ENCODE measurements around the gene TACC2.

Gene TACC2

DNA sequence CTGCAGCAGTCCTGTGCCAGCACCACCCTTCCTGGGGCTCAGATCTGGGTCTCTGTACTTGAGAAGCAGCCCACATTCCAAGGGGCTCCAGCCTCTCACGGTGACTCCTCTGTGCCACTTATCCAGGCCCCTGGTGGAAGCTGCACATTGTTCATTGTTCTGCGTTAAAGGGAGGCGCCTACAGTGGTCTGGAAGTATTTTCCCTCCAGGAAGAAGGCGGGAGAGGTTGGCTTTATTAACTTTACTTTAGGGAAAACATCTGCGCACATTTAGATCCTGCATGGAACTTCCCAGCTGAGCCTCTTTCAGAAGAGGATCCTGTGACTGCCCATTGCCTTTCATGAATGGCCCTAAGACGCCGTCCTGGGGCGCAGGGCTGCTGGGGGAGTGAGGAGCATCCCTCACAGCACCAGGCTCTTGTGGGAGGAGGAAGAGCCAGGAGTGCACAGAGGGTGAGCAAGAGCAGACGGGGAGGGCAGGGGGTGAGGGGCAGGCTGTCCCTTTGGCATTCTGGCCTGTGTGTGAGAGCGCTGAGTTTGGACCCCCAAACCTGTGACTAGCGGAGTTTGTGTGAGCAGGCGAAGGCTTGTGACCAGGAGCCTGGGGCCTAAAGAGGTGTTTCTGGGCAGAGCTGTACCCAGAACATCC is 183.5 kb downstream of the TACC2 start:
- no peak for DNase-seq

GRCh38 chr10:122173337-122173736 is 184.4 kb downstream of the TACC2 start:
- DNase-seq: no peak

DNA sequence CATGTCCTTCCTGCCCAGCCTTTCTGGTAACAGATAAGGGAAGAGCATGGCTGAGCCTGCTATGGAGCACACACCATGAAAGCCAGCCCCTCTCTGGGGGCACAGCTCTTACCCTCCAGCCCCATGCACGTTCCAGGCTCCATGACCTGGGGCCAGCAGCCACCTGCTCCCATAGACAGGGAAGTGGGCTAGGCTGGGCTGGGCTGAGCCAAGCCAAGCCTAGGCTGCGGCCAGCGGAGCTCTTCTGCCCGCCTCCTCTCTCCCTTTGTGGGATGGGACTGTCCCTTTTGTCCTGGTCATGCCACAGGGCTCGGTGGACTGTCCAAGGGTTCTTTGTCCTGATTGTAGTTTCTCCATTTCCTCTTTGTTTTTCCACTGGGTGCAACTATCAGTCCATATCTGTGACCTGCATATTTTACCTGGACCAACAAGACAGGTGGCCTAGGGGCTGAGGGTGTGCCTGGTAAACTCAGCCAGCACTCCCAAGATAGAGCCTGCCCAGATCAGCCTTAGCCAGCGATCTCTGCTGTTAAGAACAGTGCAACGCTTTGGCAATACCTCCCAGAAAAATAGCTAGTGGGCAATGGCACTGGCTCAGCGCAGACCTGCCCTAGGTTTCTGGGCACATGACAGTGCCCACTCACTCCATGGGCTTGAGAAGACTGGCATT is 184.9 kb downstream of the TACC2 start:
- DNase-seq: no peak

DNA sequence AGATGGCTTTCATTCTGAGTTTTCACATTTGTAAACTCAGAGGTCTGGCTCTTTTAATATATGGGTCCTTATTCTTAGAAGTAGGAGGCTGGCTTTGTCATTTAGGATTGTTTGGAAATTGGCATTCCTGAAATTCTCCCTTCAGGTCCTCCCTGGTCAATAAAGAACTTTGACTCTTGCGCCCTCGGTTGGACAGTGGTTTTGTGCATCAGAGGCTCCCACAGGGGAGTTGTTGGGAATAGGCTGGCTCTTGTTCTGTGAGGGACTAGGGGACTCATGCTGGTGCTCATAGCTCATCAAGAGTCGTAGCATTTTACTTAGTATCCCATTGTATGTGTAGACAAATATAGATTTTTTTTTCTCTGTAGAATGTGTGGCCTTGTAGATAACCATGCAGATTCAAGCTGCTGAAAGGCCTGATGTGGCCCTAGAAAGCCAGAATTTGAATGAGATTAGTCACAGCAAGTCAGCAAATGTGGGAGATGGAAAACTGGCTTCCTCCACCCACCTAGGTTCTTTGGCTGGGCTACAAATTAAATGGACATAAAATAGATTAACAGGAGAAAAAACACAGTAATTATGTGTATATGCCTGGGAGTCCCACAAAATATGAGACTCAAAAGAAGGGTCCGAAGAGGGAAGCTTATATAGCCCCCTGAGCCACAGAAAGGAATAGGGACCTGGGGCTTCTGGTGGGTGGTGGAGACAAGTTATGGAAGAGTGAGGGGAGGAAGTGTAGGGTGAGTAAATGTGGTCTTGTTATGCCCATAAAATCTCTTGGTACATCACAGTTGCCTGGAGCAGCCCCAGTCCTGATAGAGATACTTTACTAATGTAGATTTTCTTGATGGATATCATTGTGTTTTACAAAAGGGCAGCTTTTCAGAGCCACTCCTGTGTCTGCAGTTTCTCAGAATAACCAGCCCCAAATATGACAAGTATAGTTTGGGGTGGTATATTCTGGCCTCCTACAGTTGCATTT is 187.6 kb downstream of the TACC2 start:
- no peak for DNase-seq

- DNase-seq: no peak
Measured at GRCh38 chr10:122178655-122179054, 189.7 kb downstream of the TACC2 start.

- DNase-seq: no peak
Measured at GRCh38 chr10:122181041-122181732, 192.2 kb downstream of the TACC2 start.

- DNase-seq: no peak
Measured at GRCh38 chr10:122181876-122182275, 192.9 kb downstream of the TACC2 start.

DNA sequence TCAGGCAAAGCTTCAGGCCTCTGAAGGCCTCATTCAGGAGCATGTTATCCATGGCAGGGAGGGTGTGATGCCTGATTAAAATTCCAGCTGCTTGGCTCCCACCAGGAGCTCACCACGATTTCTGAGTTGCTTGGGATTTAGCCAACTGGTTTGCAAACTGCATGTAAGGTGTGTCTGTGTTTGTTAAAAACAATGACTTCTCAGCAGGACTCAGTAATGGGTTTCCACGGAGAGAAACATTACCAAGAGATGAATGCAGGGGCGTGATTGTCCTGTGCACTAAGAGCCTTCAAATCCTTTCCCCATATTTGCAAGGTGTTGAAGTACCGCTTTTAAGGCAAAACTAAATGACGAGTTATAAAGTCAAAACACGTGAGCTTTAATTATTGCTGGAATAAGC is 193.3 kb downstream of the TACC2 start:
- DNase-seq: no peak

DNA sequence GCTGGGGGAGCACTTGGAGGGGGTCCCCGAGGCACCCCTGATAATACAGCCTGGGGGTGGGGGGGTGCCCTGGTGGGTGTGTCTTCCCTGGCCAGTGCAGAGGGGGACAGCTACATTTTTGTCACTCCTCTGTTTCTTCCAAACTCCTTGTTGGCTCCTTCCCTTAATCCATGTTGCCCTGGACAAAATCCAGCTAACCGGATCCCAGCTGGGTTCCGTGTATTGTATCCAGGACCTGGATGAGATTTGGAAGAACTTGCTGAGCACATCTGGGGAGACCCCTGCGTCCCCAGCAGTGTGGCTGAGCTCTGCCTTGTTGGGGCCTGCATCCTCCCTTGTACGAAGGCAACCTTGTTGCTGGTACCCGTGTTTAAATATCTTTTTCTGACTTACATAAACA is 195.3 kb downstream of the TACC2 start:
- DNase-seq: no peak

- no peak for DNase-seq
Measured at GRCh38 chr10:122185643-122186042, 196.7 kb downstream of the TACC2 start.

DNA sequence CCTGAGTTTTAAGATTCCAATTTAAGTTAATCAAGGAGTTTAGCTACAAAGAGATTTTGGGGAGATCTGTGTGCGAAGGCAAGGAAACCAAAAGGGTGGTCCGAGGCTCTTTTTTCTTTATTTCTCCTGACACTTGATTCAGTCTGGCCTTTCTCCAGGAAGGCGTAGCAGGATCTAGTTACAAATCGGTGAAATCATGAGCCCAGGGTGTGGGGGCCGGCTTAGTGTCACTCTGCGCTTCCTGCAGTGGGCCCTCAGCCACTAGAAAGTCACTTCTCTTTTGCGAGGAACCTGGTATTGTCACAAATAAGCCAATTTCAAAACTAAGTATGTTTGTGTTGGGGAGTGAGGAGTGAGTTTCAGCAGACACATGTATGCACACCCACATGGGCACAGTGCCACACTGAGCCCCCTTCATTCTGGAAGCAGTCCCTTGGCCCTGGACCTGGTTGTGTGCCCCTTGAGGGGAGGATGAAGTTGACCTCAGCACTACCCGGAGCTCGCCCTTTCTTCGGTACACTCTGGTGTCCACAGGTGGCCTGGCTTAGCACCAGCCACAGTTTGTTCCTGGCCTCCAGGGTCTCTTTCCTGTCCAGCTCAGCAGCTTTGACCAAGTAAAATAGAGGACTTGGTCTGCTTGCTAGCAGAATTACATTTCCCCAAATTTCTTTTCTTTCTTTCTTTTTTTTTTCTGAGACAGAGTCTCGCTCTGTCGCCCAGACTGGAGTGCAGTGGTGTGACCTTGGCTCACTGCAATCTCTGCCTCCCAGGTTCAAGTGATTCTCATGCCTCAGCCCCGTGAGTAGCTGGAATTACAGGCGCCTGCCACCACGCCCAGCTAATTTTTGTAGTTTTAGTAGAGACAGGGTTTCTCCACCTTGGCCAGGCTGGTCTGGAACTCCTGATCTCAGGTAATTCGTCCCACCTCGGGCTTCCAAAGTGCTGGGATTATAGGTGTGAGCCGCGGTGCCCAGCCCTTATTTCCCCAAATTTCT is 198.2 kb downstream of the TACC2 start:
- DNase-seq: no peak

- DNase-seq: no peak
Measured at GRCh38 chr10:122188706-122189105, 199.7 kb downstream of the TACC2 start.

DNA sequence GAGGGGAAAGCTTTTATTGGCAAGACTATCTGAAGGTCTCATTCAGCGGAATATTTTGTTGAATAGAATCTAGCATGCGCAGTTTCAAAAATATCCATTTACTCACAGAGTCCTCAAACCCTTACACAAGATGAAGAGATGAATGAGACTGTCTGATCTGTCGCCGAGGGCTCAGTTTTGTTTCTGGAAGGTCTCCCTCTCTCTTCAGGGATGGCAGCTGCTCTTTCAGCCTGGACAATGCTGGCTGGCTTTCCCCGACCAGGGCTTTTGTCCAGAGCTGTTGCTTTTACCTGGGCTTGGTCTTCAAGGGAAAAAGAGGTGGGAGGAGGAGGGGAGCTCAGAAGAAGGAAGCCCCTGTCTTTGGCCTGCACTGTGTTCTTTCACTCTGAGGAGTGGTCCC is 200.2 kb downstream of the TACC2 start:
- no peak for DNase-seq

DNA sequence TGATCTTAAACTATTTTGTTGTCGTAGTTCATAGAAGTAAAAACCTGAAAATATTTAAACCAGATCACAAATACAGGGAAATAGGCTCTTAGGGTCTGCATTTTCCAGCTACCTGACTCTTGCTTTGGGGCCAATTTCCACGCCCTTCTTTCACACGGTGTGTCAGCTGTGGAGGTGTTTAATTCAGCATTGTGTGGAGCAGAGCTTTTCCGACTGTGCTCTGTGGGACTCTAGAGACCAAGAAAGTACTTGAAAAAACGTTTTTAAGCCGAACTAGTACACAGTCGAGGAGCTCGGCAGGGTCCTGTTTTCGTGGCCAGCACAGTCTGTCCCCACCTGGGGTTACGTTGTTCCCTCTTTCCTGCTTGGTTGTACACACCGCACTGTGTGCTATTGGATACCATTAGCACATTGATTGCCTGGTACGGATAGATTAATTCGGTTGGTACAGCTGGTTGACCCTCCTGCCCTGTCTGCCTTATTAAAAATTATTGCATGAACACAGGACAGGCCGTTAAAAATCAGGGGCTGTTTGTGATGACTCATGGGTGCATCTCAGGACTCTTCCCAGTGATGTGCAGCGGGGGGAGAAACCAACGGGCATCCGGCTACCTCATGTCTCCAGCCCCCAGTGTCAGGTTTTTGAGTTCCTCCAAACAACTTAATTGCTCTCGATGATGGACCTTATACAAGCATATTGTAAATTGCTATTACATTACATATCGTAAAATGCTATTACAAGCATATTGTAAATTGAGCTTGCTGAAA is 201.4 kb downstream of the TACC2 start:
- DNase-seq: no peak

DNA sequence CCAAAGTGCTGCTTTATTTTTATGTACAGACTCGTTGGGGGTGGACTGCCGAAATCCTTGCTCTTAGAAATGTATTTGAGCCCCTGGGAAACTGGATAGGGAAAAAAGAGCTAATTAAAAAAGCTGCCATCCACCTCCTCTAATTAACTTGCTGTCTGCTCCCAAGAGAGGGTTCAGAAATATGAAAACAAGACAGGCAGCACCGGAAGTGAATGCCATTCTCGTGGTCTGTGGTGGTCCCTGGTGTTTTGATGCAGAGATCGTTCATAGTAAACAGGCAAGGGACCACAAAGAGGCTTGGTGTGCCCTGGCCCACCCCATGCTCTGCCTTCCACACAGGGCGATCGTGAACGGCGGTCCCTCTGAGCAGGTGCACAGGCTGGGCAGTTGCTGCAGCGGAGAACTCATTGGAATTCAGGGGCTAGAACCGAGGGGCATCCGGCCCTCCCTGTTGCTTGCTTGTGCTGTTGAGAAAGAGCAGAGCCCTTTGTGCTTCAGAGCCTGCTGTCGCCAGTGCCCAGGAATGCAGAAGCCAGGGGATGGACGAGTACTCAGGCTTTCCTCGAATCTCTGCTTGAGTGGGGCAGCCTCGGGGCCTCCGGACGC is 203.1 kb downstream of the TACC2 start:
- DNase-seq: no peak

DNA sequence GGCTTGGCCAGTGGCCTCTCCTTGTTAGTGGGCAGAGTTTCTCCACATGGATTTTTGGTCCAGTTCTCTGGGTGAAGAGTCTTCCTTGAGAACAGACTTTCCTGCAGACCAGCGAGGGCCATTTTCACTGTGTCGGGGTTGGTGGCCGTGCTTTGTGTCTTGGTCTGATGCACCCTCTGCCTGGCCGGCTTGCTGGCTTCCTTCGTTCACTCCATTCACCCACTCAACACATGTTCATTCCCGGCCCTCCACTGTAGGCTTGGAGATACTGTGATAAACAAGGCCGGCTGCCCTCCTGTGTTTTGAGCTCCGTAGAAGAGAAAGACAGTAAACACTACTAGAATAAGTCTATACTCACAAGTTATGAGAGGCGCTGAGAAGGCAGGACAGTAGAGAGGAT is 205.3 kb downstream of the TACC2 start:
- no peak for DNase-seq

GRCh38 chr10:122196218-122196617 is 207.3 kb downstream of the TACC2 start:
- no peak for DNase-seq

GRCh38 chr10:122197611-122198222 is 208.8 kb downstream of the TACC2 start:
- no peak for DNase-seq

GRCh38 chr10:122198631-122199030 is 209.7 kb downstream of the TACC2 start:
- no peak for DNase-seq

DNA sequence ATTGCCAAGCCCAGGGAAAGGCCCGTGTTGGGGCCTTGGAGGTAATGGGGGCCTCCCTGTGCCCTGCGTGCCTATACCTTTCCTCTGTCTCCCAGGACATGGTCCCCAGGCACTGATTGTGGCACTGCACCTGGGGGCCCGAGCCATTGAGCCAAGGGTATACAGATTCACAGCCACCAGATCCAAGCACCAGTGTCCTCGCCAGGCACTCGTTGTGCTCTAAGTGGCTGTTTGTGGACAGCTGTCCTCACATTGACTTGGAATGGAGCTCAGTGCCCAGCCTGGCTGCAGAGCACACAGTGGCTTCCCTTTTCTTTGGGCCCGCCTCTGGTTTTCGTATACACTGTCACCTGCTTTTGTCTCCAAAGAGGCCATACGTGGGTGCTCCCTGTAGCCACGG is 210.1 kb downstream of the TACC2 start:
- no peak for DNase-seq
